Thyroid gland (tissue), 4 donors: ENCODE results near the gene CAPG.

Source experiments
- CTCF ChIP-seq, 6 experiments: fragments of 200-600 bp in 3 of 6; fragments of 450-650 bp in 3 of 6; sonication (generic) in 3 of 6; IDR thresholded peaks; one replicate each; pipeline ENCODE4 v1.5.1; 2016 to 2019; ENCODE audit warnings: antibody characterized with exemption in 6 of 6, mild to moderate bottlenecking in 2 of 6, inconsistent platforms in 1 of 6, moderate library complexity in 1 of 6
- POLR2A ChIP-seq, 2 donors: fragments of 450-650 bp; IDR thresholded peaks; one replicate each; pipeline ENCODE4 v1.6.1; 2017; ENCODE audit warnings: antibody characterized with exemption in 2 of 2, mild to moderate bottlenecking in 2 of 2, moderate library complexity in 1 of 2

GRCh38 chr2:85376291-85377065 lies 33.7 kb downstream of the CAPG start:
- TF ChIP-seq CTCF (IDR thresholded peaks at IDR 0.05) (no peak), POLR2A (IDR thresholded peaks at IDR 0.05) (no peak)
